HG02678 (cell line): ENCODE results near the gene VSIG10L2.

Source experiments
- ATAC-seq: cut with Tn5 transposase; IDR thresholded peaks from one replicate; pipeline ENCODE4 v1.9.1; 2021; ENCODE audit warnings: mild to moderate bottlenecking, moderate library complexity; ENCODE audit not compliant: unreplicated experiment

VSIG10L2 gene

GRCh38 chr11:125929445-125930075 lies 16.3 kb upstream of the VSIG10L2 start:
- no peak for ATAC-seq

GRCh38 chr11:125930076-125930450 lies 15.8 kb upstream of the VSIG10L2 start:
- no peak for ATAC-seq

- ATAC-seq, result no peak
Measured at GRCh38 chr11:125931116-125931515, 14.7 kb upstream of the VSIG10L2 start.

GRCh38 chr11:125931668-125932067 lies 14.2 kb upstream of the VSIG10L2 start:
- ATAC-seq, result no peak

- ATAC-seq, result no peak
Measured at GRCh38 chr11:125932301-125932700, 13.5 kb upstream of the VSIG10L2 start.

GRCh38 chr11:125933030-125933813 lies 12.6 kb upstream of the VSIG10L2 start:
- ATAC-seq, result no peak

- ATAC-seq, result no peak
Measured at GRCh38 chr11:125934473-125934872, 11.4 kb upstream of the VSIG10L2 start.

- no peak for ATAC-seq
Measured at GRCh38 chr11:125935056-125935455, 10.8 kb upstream of the VSIG10L2 start.

- ATAC-seq, result no peak
Measured at GRCh38 chr11:125935618-125936199, 10.1 kb upstream of the VSIG10L2 start.

- no peak for ATAC-seq
Measured at GRCh38 chr11:125938418-125938817, 7.4 kb upstream of the VSIG10L2 start.

GRCh38 chr11:125939081-125939521 lies 6.7 kb upstream of the VSIG10L2 start:
- ATAC-seq, result no peak

- no peak for ATAC-seq
Measured at GRCh38 chr11:125940145-125940544, 5.7 kb upstream of the VSIG10L2 start.

- no peak for ATAC-seq
Measured at GRCh38 chr11:125941267-125941618, 4.6 kb upstream of the VSIG10L2 start.

GRCh38 chr11:125941619-125942611 lies 3.9 kb upstream of the VSIG10L2 start:
- no peak for ATAC-seq

GRCh38 chr11:125942771-125943428 lies 2.9 kb upstream of the VSIG10L2 start:
- no peak for ATAC-seq

- no peak for ATAC-seq
Measured at GRCh38 chr11:125943661-125944349, 2.0 kb upstream of the VSIG10L2 start.

- no peak for ATAC-seq
Measured at GRCh38 chr11:125944350-125945010, 1.4 kb upstream of the VSIG10L2 start.

GRCh38 chr11:125945011-125945796 lies 640 bp upstream of the VSIG10L2 start:
- ATAC-seq, result no peak
